ENCODE data around the gene RTCA. TPM values are rescaled to one million over a fixed set of nuclear protein-coding genes. Genes with fewer than 3 reads are reported as not detected.

The RTCA gene
- total RNA-seq, 1 experiment from 2014 or later, result 33.6 TPM

DNA sequence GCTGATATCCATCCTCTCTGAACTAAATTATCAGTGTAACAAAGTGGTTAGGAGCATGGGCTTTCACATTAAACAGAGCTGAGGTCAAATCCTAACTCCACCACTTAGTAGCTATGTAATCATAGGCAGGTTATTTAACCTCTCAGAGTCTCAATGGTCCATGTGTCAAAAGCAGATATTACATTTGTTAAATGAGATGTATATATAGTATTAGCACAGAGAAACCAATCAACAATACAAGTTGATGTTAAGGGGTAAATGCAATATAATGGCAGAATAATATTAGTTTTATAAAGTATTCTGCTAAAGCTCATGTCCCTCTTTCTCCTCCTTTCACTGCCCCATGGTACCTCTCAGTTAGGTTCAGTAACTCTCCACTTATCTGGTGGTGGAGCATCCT lies 43.6 kb upstream of the RTCA start:
- H4K5ac ChIP-seq (ENCODE audit: insufficient read length, low read depth, low read length), result no peak overlapping the region
- H3K4ac ChIP-seq (ENCODE audit: low read depth, low read length), result no peak overlapping the region
- no peak overlapping the region for H3T11ph ChIP-seq (ENCODE audit: low read length)
- no peaks in the 10 kb centered on the region for H3K4me1 Mint-ChIP-seq
- no peaks in the 10 kb centered on the region for H3K79me2 ChIP-seq (ENCODE audit: insufficient read depth, low read length)
- TF ChIP-seq, protein P1, sequence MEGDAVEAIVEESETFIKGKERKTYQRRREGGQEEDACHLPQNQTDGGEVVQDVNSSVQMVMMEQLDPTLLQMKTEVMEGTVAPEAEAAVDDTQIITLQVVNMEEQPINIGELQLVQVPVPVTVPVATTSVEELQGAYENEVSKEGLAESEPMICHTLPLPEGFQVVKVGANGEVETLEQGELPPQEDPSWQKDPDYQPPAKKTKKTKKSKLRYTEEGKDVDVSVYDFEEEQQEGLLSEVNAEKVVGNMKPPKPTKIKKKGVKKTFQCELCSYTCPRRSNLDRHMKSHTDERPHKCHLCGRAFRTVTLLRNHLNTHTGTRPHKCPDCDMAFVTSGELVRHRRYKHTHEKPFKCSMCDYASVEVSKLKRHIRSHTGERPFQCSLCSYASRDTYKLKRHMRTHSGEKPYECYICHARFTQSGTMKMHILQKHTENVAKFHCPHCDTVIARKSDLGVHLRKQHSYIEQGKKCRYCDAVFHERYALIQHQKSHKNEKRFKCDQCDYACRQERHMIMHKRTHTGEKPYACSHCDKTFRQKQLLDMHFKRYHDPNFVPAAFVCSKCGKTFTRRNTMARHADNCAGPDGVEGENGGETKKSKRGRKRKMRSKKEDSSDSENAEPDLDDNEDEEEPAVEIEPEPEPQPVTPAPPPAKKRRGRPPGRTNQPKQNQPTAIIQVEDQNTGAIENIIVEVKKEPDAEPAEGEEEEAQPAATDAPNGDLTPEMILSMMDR (conservative IDR thresholded peaks at IDR 0.05), result no peak
- H2BK15ac ChIP-seq (ENCODE audit: low read depth, low read length), result no peak overlapping the region
- H2AK5ac ChIP-seq (ENCODE audit: insufficient read length, low read length), result no peak overlapping the region
- no peaks in the 10 kb centered on the region for H3K27me3 ChIP-seq (ENCODE audit: insufficient read depth, low read length)
- H3K9me3 Mint-ChIP-seq, result no peaks in the 10 kb centered on the region
- no peaks in the 10 kb centered on the region for H3K4me1 ChIP-seq (ENCODE audit: insufficient read depth, low read length)
- no peak overlapping the region for H3K4me2 ChIP-seq (ENCODE audit: insufficient read depth, insufficient read length, low read length)
- H3K27me3 Mint-ChIP-seq (ENCODE audit: low read depth), result no peaks in the 10 kb centered on the region
- no peak overlapping the region for H3K23ac ChIP-seq (ENCODE audit: insufficient read length, low read depth, low read length)
- no peaks in the 10 kb centered on the region for H3K9me3 ChIP-seq (ENCODE audit: control insufficient read depth, low read depth, low read length)
- no peak overlapping the region for H3K27ac Mint-ChIP-seq
- H3K14ac ChIP-seq (ENCODE audit: insufficient read depth, low read length), result no peak overlapping the region
- no peak for DNase-seq
- no peak overlapping the region for H3K18ac ChIP-seq (ENCODE audit: insufficient read length, low read depth, low read length)
- H3K4me3 Mint-ChIP-seq, result no peak overlapping the region
- no peak overlapping the region for H2BK5ac ChIP-seq (ENCODE audit: insufficient read length, low read length)
- no peak overlapping the region for H3K56ac ChIP-seq (ENCODE audit: insufficient read length, low read depth, low read length)
- no peak overlapping the region for H3K27ac ChIP-seq (ENCODE audit: insufficient read length, low read depth, low read length)
- H2BK120ac ChIP-seq (ENCODE audit: low read depth, low read length, poor library complexity, severe bottlenecking), result no peak overlapping the region
- no peaks in the 10 kb centered on the region for H4K20me1 ChIP-seq (ENCODE audit: control insufficient read depth, insufficient read depth, insufficient read length)
- H4K91ac ChIP-seq (ENCODE audit: insufficient read length, low read depth, low read length), result no peak overlapping the region
- no peak overlapping the region for H3K9ac ChIP-seq (ENCODE audit: extremely low read depth, insufficient read length, low read length)
- no peak overlapping the region for H2BK20ac ChIP-seq (ENCODE audit: low read depth, low read length, poor library complexity, severe bottlenecking)
- H3K79me1 ChIP-seq (ENCODE audit: insufficient read depth, low read depth, low read length, poor library complexity, severe bottlenecking), result no peaks in the 10 kb centered on the region
- H3K36me3 Mint-ChIP-seq (ENCODE audit: insufficient read depth in 1 of 3, low read depth in 3 of 3), result peaks cover 0 to 13% (median 0%) of the 10 kb centered on the region in 3 experiments; a peak in 3 of 7 replicates
- no peak overlapping the region for H2AFZ ChIP-seq (ENCODE audit: low read length)
- no peaks in the 10 kb centered on the region for H3K23me2 ChIP-seq (ENCODE audit: insufficient read length, low read depth, low read length, poor library complexity, severe bottlenecking)
- H4K8ac ChIP-seq (replicated peaks; ENCODE audit: insufficient read length, low read depth, low read length), result no peak overlapping the region
- H2BK12ac ChIP-seq (ENCODE audit: insufficient read length, low read depth, low read length), result no peak overlapping the region
